ENCODE measurements around the gene PTH2.

- TF ChIP-seq POLR2A (IDR thresholded peaks at IDR 0.05; ENCODE audit: low read depth) (no peak), CTCF (IDR thresholded peaks at IDR 0.05) (no peak), POLR2AphosphoS5 (IDR thresholded peaks at IDR 0.05) (no peak)
Observed at GRCh38 chr19:49430172-49430677, 7.0 kb upstream of the PTH2 start.

Data from esophagus muscularis mucosa (tissue), 3 donors.